ENCODE data around the gene ROBO4.

The ROBO4 gene

DNA sequence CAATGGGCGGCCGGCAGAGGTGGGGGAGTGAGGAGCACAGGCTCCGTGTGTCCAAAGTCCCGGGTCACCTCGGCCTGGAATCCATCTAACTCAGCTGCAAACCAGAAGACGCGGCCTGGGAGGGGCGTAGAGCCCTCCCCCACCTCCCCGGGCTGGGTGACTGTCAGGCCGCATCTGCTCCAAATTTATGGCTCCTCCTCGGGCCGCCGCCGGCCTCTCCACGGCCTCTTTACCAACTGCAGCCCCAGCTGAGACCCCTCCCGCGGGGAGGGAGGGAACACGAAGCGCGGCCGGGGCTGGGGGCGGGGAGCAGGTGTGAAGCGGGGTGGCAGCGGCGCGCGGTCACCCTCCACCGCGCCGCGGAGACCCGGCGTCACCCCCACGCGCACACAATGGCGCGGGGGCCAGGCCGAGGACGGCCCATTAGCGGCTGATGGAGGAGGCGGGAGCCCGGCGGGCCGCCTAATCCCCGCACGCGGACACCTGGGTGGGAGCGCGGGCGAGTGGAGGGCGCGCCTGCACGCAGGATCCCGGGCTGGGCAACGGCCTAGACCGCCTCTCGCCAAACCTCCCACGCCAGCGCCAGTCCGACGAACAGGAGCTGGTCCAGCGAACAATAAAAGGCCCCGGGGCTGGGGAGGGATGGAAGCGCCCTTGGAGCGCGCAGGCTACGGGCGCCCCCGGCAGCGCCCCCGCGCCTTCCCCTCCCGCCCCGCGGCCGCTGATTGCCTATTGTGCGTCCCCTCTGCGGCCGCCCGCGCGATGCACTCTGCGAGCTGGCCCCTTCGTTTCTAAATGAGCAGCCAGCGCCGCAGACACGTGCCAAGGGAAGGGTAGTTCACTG, 58.3 kb downstream of the ROBO4 start:
- no peak for DNase-seq
- Histone ChIP-seq H2AFZ (ENCODE audit: low read length) (no peak overlapping the region), H3K36me3 (replicated peaks; ENCODE audit: insufficient read depth, low read length) (no peaks in the 10 kb centered on the region), H3K4me3 (ENCODE audit: low read length) (peak overlapping the region; percentile 22; the same call in 1 of the 2 replicates), H3K9me3 (replicated peaks; ENCODE audit: insufficient read depth, low read length) (no peaks in the 10 kb centered on the region), H3K27me3 (replicated peaks; ENCODE audit: insufficient read depth, low read length) (peaks cover 67% of the 10 kb centered on the region), H3K9ac (ENCODE audit: low read length) (no peak overlapping the region), H3K27ac (ENCODE audit: low read length) (no peak overlapping the region), H3K4me1 (ENCODE audit: low read length) (peaks cover 4% of the 10 kb centered on the region; the same call in 1 of the 2 replicates), H3K9me2 (replicated peaks; ENCODE audit: insufficient read depth, low read length) (no peaks in the 10 kb centered on the region), H3K79me2 (ENCODE audit: low read length) (no peaks in the 10 kb centered on the region), H3F3A (ENCODE audit: insufficient read depth, low read length) (0 out of 2 replicates have a peak, but pooled peaks cover 6% of the 10 kb centered on the region), H3K4me2 (ENCODE audit: low read depth, low read length) (peak overlapping the region; percentile 49; the same call in 1 of the 2 replicates), H4K20me1 (ENCODE audit: insufficient read depth, low read length) (no peaks in the 10 kb centered on the region)
- TF ChIP-seq EZH2phosphoT487 (IDR thresholded peaks at IDR 0.05; ENCODE audit: low read length) (no peak), EZH2 (optimal IDR thresholded peaks at IDR 0.05; ENCODE audit: low read depth, low read length) (peak; percentile 26)
- TF ChIP-seq, protein P1, sequence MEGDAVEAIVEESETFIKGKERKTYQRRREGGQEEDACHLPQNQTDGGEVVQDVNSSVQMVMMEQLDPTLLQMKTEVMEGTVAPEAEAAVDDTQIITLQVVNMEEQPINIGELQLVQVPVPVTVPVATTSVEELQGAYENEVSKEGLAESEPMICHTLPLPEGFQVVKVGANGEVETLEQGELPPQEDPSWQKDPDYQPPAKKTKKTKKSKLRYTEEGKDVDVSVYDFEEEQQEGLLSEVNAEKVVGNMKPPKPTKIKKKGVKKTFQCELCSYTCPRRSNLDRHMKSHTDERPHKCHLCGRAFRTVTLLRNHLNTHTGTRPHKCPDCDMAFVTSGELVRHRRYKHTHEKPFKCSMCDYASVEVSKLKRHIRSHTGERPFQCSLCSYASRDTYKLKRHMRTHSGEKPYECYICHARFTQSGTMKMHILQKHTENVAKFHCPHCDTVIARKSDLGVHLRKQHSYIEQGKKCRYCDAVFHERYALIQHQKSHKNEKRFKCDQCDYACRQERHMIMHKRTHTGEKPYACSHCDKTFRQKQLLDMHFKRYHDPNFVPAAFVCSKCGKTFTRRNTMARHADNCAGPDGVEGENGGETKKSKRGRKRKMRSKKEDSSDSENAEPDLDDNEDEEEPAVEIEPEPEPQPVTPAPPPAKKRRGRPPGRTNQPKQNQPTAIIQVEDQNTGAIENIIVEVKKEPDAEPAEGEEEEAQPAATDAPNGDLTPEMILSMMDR (IDR thresholded peaks at IDR 0.05; ENCODE audit: low read length): no peak

DNA sequence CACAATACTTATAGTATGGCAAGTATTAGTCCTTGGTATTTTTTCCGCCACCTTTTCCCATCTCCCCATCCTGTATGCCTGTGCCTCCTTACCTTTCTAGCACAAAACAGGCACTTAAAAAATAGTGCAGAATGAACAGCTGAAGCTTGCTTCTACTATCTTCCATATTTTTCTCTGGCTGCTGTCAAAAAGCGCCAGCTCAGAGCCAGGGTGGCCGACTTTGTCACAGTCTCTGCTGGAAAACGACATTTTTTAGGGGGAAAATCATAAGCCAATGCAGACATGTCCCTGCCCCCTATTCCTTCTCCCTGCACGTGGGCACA, 58.9 kb downstream of the ROBO4 start:
- Histone ChIP-seq H3K27me3 (replicated peaks; ENCODE audit: insufficient read depth, low read length) (peaks cover 61% of the 10 kb centered on the region), H3K9ac (ENCODE audit: low read length) (no peak overlapping the region), H3K36me3 (replicated peaks; ENCODE audit: insufficient read depth, low read length) (no peaks in the 10 kb centered on the region), H3K79me2 (ENCODE audit: low read length) (no peaks in the 10 kb centered on the region), H3F3A (ENCODE audit: insufficient read depth, low read length) (0 out of 2 replicates have a peak, but pooled peaks cover 6% of the 10 kb centered on the region), H3K9me3 (replicated peaks; ENCODE audit: insufficient read depth, low read length) (no peaks in the 10 kb centered on the region), H3K9me2 (replicated peaks; ENCODE audit: insufficient read depth, low read length) (no peaks in the 10 kb centered on the region), H3K4me1 (ENCODE audit: low read length) (peaks cover 4% of the 10 kb centered on the region; the same call in 1 of the 2 replicates), H2AFZ (ENCODE audit: low read length) (no peak overlapping the region), H3K27ac (ENCODE audit: low read length) (no peak overlapping the region), H3K4me3 (ENCODE audit: low read length) (no peak overlapping the region), H3K4me2 (ENCODE audit: low read depth, low read length) (0 out of 2 replicates have a peak overlapping the region, but pooled peaks have one; percentile 49), H4K20me1 (ENCODE audit: insufficient read depth, low read length) (no peaks in the 10 kb centered on the region)
- no peak for DNase-seq
- TF ChIP-seq, protein P1 (IDR thresholded peaks at IDR 0.05; ENCODE audit: low read length): no peak
- TF ChIP-seq EZH2 (optimal IDR thresholded peaks at IDR 0.05; ENCODE audit: low read depth, low read length): no peak
- no peak for TF ChIP-seq EZH2phosphoT487 (IDR thresholded peaks at IDR 0.05; ENCODE audit: low read length)

DNA sequence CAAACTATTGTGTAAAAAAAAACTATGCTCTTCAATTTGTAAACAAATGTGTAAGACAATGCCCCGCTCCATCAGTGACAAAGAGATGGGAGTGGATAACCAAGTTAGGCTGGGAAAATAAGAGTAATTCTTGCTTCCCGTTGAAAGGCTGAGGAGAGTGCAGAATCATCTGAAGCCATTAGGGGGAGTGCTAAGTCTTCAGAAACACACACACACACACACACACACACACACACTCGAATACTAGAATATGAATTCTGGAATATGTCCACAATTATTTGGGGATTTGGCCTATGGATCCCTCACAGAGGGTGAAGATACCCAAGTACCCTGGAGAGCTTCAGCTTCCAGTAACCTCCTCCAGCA, 60.2 kb downstream of the ROBO4 start:
- Histone ChIP-seq H3K9me2 (replicated peaks; ENCODE audit: insufficient read depth, low read length) (no peaks in the 10 kb centered on the region), H3K4me3 (ENCODE audit: low read length) (no peak overlapping the region), H3K9ac (ENCODE audit: low read length) (no peak overlapping the region), H3K36me3 (replicated peaks; ENCODE audit: insufficient read depth, low read length) (no peaks in the 10 kb centered on the region), H3K79me2 (ENCODE audit: low read length) (no peaks in the 10 kb centered on the region), H4K20me1 (ENCODE audit: insufficient read depth, low read length) (no peaks in the 10 kb centered on the region), H3K27me3 (replicated peaks; ENCODE audit: insufficient read depth, low read length) (peaks cover 48% of the 10 kb centered on the region), H2AFZ (ENCODE audit: low read length) (no peak overlapping the region), H3K4me2 (ENCODE audit: low read depth, low read length) (peak overlapping the region; percentile 87), H3K4me1 (ENCODE audit: low read length) (peaks cover 4% of the 10 kb centered on the region; the same call in 1 of the 2 replicates), H3F3A (ENCODE audit: insufficient read depth, low read length) (0 out of 2 replicates have a peak, but pooled peaks cover 6% of the 10 kb centered on the region), H3K9me3 (replicated peaks; ENCODE audit: insufficient read depth, low read length) (no peaks in the 10 kb centered on the region), H3K27ac (ENCODE audit: low read length) (peak overlapping the region; percentile 13; the same call in 1 of the 2 replicates)
- DNase-seq: peak; percentile 61
- TF ChIP-seq EZH2 (optimal IDR thresholded peaks at IDR 0.05; ENCODE audit: low read depth, low read length): no peak
- TF ChIP-seq, protein P1 (IDR thresholded peaks at IDR 0.05; ENCODE audit: low read length): peak; percentile 42
- no peak for TF ChIP-seq EZH2phosphoT487 (IDR thresholded peaks at IDR 0.05; ENCODE audit: low read length)
